ENCODE data around the gene GLIS1.
"Not testable (repeated sequence)": the region's sequence is repeated elsewhere in the genome, so short reads cannot be mapped to it uniquely, and the experiment has no call there.

GLIS1 gene

GRCh38 chr1:53656747-53657530 lies 82.0 kb downstream of the GLIS1 start:
- DNase-seq (ENCODE audit: low read depth in 4 of 4, low spot score in 1 of 4), result no peak

DNA sequence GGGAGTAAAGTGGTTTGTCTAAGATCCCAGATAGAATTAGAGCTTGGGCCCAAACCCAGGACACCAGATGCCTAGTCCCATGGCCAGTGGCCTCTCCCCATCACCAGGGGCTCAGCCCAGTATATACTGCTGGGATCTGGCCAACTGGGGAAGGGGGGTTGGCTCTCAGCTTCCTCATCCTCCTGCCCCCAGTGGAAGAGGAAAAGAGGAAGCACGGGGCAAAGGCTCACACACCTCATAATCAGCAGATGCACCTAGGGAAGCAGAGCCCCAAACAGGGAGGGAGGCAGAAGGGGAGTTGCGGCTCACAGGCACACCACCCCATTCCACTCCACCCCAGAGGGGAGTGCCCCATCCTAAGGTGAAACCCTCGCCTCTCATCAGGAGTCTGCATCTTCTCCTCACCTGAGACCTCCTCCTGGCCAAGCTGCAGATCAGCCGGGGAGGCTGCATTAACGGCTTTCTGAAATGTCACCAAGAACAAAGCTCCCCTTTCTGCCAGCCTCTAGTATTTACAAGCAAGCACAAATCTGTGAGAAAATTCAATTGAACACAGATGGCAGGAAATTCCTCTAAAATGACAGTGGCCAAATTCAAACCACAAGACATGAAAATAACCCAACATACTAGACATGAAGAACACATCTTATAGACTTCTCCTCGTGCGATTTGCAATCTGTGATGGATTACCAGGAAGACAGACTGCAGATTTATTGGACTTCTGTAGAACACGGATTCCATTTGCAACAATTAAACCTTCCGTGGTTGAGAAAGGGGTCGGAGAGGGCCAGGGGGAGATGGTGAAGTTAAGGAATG lies 82.8 kb downstream of the GLIS1 start:
- DNase-seq (ENCODE audit: low read depth in 4 of 4, low spot score in 1 of 4), result no peak

DNA sequence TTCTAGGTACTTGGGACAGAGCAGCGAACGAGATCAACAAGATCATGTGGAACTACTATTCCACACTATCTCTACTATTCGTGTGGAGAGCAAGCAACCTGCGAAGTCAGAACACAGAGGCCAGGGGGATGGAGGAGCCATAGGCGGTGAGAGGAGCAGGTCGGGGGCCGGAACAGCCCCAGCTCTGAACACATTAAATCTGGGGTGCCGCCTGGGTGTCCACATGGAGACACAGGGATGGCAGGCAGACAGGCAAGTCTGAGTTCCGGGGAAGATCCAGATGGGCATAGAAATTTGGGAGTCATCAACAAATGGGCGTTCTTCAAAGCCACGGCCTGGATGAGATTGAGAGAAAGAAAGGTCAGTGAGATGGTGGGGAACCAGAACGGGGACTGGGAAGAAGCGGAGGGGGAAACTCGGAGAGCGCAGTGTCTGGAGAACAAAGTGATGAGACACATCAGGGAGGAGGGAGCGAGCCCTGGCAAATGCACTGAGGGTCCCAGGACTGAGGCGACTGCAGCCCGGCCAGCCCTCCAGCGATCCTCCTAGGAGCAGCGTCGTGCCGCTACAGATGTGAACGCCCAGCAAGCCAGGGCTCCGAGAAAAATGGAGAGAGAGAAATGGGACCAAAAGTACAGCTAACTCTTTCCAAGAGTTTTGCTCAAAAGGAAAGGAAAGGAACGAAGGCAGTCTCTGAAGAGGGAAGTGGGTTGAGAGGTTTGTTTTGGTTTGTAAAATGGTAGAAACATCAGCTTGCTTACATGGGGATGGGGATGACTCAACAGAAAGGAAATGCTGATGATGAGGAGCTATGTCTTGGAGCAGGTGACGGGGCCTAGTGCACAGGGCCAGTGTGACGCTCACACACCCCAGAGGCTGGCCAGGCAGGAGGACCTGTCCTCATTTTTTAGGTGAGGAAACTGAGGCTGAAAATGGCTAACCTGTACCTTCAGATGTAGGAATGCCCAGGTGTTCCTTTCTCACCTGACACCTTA lies 84.5 kb downstream of the GLIS1 start:
- no peak for DNase-seq (ENCODE audit: low read depth in 4 of 4, low spot score in 1 of 4)

GRCh38 chr1:53653631-53654030 lies 85.3 kb downstream of the GLIS1 start:
- DNase-seq (ENCODE audit: low read depth in 4 of 4, low spot score in 1 of 4), result no peak

- DNase-seq (ENCODE audit: low read depth in 4 of 4, low spot score in 1 of 4), result no peak
Observed at GRCh38 chr1:53653200-53653575, 85.8 kb downstream of the GLIS1 start.

DNA sequence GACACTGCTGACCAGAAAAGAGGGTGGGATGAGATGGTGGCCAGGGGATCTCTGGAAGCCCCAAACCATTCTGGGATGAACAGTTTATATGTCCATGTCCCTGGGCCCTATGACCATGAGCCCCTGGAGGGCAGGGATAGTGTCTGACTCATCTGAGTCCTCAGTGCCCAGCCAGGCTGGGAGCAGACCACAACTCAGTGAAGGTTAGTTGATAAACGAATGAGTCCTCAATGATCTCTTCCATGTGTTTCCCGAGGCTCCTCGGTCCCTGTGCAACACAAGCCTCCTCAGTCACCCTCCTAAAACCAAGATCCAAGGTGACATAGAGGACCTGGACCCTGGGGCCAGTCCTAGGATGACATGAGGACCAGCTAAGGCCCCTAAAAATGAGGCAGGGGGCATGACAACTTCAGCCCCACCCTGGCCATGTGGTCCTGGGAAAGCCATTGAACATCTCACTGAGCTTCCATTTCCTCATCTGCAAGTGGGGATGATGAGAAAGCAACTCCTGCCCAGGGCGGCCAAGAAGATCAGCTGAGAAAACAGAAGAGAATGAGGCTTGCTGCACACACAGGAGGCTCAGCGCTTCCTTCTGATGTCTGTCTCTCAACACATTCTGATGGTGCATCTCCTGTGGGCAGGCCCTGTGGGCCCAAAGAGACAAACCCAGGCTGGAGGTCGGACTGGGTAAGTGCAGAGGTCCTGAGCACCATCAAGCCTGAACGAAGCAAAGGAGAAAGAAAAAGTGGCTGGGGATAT lies 86.3 kb downstream of the GLIS1 start:
- no peak for DNase-seq (ENCODE audit: low read depth in 4 of 4, low spot score in 1 of 4)

GRCh38 chr1:53651356-53651755 lies 87.6 kb downstream of the GLIS1 start:
- DNase-seq (ENCODE audit: low read depth in 4 of 4, low spot score in 1 of 4), result no peak

- DNase-seq (ENCODE audit: low read depth in 4 of 4, low spot score in 1 of 4), result no peak
Observed at GRCh38 chr1:53648516-53648915, 90.4 kb downstream of the GLIS1 start.

DNA sequence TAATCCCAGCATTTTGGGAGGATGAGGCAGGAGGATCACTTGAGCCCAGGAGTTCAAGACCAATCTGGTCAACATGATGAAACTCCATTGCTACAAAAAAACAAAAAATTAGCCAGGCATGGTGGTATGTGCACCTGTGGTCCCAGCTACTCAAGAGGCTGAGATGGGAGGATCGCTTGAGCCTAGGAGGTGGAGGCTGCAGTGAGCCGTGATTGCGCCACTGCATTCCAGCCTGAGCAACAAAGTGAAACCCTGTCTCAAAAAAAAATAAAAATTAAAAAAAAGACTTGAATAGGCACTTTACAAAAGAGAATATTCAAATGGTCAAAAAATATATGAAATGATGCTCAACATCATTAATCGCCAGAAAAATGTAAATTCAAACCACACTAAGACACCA lies 91.0 kb downstream of the GLIS1 start:
- not testable (repeated sequence) for DNase-seq (ENCODE audit: low read depth in 4 of 4, low spot score in 1 of 4)

- DNase-seq (ENCODE audit: low read depth in 4 of 4, low spot score in 1 of 4), result no peak
Observed at GRCh38 chr1:53646732-53647131, 92.2 kb downstream of the GLIS1 start.

GRCh38 chr1:53645690-53646078 lies 93.3 kb downstream of the GLIS1 start:
- DNase-seq (ENCODE audit: low read depth in 4 of 4, low spot score in 1 of 4), result no peak

DNA sequence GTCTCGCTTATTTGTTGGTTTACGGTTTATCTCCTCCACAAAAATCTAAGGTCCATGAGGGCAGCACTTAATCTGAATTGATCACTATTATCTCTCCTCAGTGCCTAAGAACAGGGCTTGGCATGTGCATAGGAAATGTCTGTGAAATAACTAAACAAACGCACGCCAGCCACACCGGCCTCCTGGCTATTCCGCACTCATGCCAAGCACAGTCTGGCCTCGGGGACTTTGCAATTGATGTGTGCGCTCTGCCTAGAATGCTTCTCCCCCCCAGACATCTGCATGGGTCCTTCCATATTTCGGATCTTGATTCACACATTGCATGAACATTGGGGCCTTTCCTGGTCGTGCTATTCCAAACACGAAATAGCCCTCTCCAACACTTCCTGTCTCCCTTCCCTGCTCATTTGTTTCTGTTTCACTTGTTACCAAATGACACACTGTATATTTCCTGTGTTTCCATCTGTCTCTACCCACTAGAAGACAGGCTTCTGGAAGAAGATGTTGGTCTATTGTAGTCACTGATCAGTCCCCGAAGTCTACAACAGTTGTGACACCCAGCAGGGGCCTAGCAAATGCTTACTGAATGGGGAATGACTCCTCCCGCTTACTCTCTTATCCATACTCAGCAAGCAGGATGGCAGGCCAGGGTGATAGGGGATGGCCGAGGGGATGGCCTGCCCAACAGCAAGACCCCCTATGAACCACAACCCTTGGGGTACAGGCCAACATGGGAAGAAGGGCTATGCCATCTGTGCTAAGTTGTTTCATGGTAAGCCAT lies 93.9 kb downstream of the GLIS1 start:
- no peak for DNase-seq (ENCODE audit: low read depth in 4 of 4, low spot score in 1 of 4)

- no peak for DNase-seq (ENCODE audit: low read depth in 4 of 4, low spot score in 1 of 4)
Observed at GRCh38 chr1:53644496-53644895, 94.5 kb downstream of the GLIS1 start.

GRCh38 chr1:53643881-53644390 lies 95.0 kb downstream of the GLIS1 start:
- DNase-seq (ENCODE audit: low read depth in 4 of 4, low spot score in 1 of 4), result no peak

DNA sequence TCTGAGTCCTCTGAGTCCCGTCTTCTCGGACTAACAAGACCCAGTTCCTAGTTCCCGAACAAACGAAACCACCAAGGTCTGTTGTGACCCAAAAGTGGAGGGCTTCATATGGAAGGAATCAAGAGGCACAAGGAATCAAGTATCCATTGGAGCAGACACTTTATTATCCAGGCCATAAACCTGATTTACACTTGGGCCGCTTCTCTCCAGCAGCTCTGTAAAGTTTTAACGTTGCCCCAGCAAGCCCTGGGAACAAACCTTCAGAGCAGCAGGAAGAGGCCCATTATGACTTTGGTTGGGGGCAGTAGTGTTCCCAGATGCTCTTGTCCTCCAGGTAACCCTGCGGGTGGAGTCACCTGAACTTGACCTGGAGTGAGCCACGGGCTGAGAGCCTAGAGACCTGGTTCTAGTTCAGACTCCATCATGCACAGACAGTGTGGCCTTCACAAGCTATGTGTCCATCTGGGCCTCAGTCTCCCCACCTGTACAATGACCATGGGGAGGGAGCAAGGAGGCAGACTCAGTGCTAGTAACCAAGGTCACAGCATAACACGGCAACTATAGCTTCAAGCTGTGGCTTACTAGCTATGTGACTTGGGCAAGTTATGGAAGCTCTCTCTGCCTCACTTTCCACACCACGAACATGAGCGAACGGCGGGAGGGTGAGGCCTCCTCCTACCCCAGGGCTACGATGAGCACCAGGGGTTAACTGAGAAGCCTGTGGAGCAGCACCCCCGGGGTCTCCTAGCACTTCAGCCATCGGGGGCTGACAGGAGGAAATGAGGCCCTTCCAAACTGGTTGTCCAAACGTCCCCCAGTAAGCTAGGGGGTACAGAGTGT lies 95.7 kb downstream of the GLIS1 start:
- DNase-seq (ENCODE audit: low read depth in 4 of 4, low spot score in 1 of 4), result no peak

- no peak for DNase-seq (ENCODE audit: low read depth in 4 of 4, low spot score in 1 of 4)
Observed at GRCh38 chr1:53642607-53643006, 96.4 kb downstream of the GLIS1 start.

GRCh38 chr1:53642215-53642555 lies 96.8 kb downstream of the GLIS1 start:
- no peak for DNase-seq (ENCODE audit: low read depth in 4 of 4, low spot score in 1 of 4)

GRCh38 chr1:53641481-53642214 lies 97.3 kb downstream of the GLIS1 start:
- no peak for DNase-seq (ENCODE audit: low read depth in 4 of 4, low spot score in 1 of 4)
